WTC11 (cell line): Measurements from ENCODE around the gene KCNIP1. TPM values are rescaled to one million over a fixed set of nuclear protein-coding genes. Genes with fewer than 3 reads are reported as not detected.

Experiments used
- ATAC-seq: fragments of 200-7000 bp; cut with Tn5 transposase; 2 replicates; pipeline ENCODE4 v1.10.0; 2021; ENCODE audit warnings: mild to moderate bottlenecking, moderate library complexity
- CTCF ChIA-PET: fragments of 300-600 bp; sonication (Branson Sonifier 250); formaldehyde crosslinking; loops from one replicate; lab custom pipeline; 2021; ENCODE audit warnings: antibody characterized with exemption; lab: Charles Lee
- POLR2A ChIA-PET: fragments of 350-600 bp; sonication (Branson Sonifier 250); formaldehyde crosslinking; loops from one replicate; lab custom pipeline; 2021; ENCODE audit warnings: antibody characterized with exemption; lab: Charles Lee
- DNase-seq: peaks from one replicate; pipeline ENCODE4 v3.0.0; 2021; ENCODE audit warnings: low spot score
- H3K27ac Mint-ChIP-seq: 2 replicates; pipeline ENCODE4 v1.8.0; 2021; ENCODE audit warnings: mixed read lengths
- H3K27me3 Mint-ChIP-seq: 2 replicates; pipeline ENCODE4 v1.8.0; 2021; ENCODE audit warnings: low read depth, mild to moderate bottlenecking, moderate library complexity, mixed read lengths
- H3K36me3 Mint-ChIP-seq: 2 replicates; pipeline ENCODE4 v1.8.0; 2021; ENCODE audit warnings: mixed read lengths
- H3K4me1 Mint-ChIP-seq: 2 replicates; pipeline ENCODE4 v1.8.0; 2022; ENCODE audit warnings: mixed read lengths
- H3K4me3 Mint-ChIP-seq: 2 replicates; pipeline ENCODE4 v1.8.0; 2021; ENCODE audit warnings: mild to moderate bottlenecking, moderate library complexity, mixed read lengths
- H3K9me3 Mint-ChIP-seq: 2 replicates; pipeline ENCODE4 v1.8.0; 2021; ENCODE audit warnings: mixed read lengths
- ATF1 ChIP-seq: sonication (generic); formaldehyde crosslinking; IDR thresholded peaks from 2 replicates; pipeline ENCODE4 v1.8.1; 2023; ENCODE audit warnings: mild to moderate bottlenecking, moderate library complexity, missing genetic modification reagents
- ESRRA ChIP-seq: sonication (generic); formaldehyde crosslinking; IDR thresholded peaks from 2 replicates; pipeline ENCODE4 v1.8.1; 2022; ENCODE audit warnings: mild to moderate bottlenecking, missing genetic modification reagents, borderline replicate concordance
- GABPB1 ChIP-seq: sonication (generic); formaldehyde crosslinking; IDR thresholded peaks from 2 replicates; pipeline ENCODE4 v1.8.1; 2023; ENCODE audit warnings: mild to moderate bottlenecking, missing genetic modification reagents
- JAZF1 ChIP-seq: fragments of 250-450 bp; sonication (Bioruptor Pico); IDR thresholded peaks from 2 replicates; pipeline ENCODE4 v1.9.0; 2021; ENCODE audit warnings: moderate library complexity, mild to moderate bottlenecking, inconsistent platforms
- KAT7 ChIP-seq: sonication (generic); formaldehyde crosslinking; IDR thresholded peaks from 2 replicates; pipeline ENCODE4 v1.8.1; 2023; ENCODE audit warnings: missing genetic modification reagents, mild to moderate bottlenecking, borderline replicate concordance
- TEAD4 ChIP-seq: sonication (generic); formaldehyde crosslinking; IDR thresholded peaks from 2 replicates; pipeline ENCODE4 v1.8.0; 2022; ENCODE audit warnings: mild to moderate bottlenecking, missing genetic modification reagents
- ZBTB21 ChIP-seq: sonication (generic); formaldehyde crosslinking; IDR thresholded peaks from 2 replicates; pipeline ENCODE4 v1.8.1; 2023; ENCODE audit warnings: mild to moderate bottlenecking, missing genetic modification reagents, borderline replicate concordance
- ZNF232 ChIP-seq: sonication (generic); formaldehyde crosslinking; IDR thresholded peaks from 2 replicates; pipeline ENCODE4 v1.8.0; 2022; ENCODE audit warnings: mild to moderate bottlenecking, missing genetic modification reagents
- ZNF396 ChIP-seq: fragments of 250-450 bp; sonication (Bioruptor Pico); IDR thresholded peaks from 2 replicates; pipeline ENCODE4 v1.8.0; 2021; ENCODE audit warnings: mild to moderate bottlenecking, moderate library complexity, borderline replicate concordance
- total RNA-seq: library from RNA; stranded (reverse); gene quantifications from 3 replicates; pipeline ENCODE4 v1.2.3, GENCODE V29; 2021
- TF ChIP-seq, protein P1 (sequence below): sonication (generic); formaldehyde crosslinking; IDR thresholded peaks from 2 replicates; pipeline ENCODE4 v1.8.0; 2023; ENCODE audit warnings: mild to moderate bottlenecking, missing genetic modification reagents
- TF ChIP-seq, protein P2 (sequence below): sonication (generic); formaldehyde crosslinking; conservative IDR thresholded peaks from 2 replicates; pipeline ENCODE4 v1.8.1; 2023; ENCODE audit warnings: mild to moderate bottlenecking, low read depth, missing genetic modification reagents, moderate library complexity
- TF ChIP-seq, protein P3 (sequence below): sonication (generic); formaldehyde crosslinking; IDR thresholded peaks from 2 replicates; pipeline ENCODE4 v1.8.1; 2022; ENCODE audit warnings: mild to moderate bottlenecking, missing genetic modification reagents, moderate library complexity, borderline replicate concordance
- TF ChIP-seq, protein P4 (sequence below): sonication (generic); formaldehyde crosslinking; IDR thresholded peaks from 2 replicates; pipeline ENCODE4 v1.8.1; 2023; ENCODE audit warnings: mild to moderate bottlenecking, moderate library complexity, missing genetic modification reagents
- TF ChIP-seq, protein P5 (sequence below): sonication (generic); formaldehyde crosslinking; IDR thresholded peaks from 2 replicates; pipeline ENCODE4 v1.8.0; 2022; ENCODE audit warnings: missing genetic modification reagents
- TF ChIP-seq, protein P6 (sequence below): sonication (generic); formaldehyde crosslinking; IDR thresholded peaks from 2 replicates; pipeline ENCODE4 v1.8.1; 2023; ENCODE audit warnings: mild to moderate bottlenecking, missing genetic modification reagents, moderate library complexity

Gene KCNIP1
- total RNA-seq, 1 experiment from 2014 or later, result 0.59 TPM

DNA sequence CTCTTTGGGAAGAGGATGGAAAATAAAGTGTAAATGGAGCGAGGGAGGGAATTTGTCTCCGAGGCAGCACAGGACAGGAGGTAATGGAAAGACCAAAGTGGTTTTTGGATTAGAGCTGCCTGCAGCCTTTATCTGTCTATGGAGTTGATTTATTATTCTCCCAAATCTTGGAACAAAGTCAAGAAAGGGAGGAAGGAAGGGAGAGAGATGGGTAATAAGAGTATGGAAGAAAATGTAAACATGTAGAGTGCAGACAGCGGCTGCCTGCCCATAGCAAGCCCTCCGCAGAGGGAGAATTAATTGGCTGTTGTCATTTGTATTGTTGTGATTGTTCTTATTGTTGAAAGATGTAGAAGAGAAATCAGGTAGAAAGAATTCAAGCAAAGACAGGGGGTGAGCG lies 15.7 kb downstream of the KCNIP1 start:
- H3K36me3 Mint-ChIP-seq, result no peaks in the 10 kb centered on the region; the same call in 1 of the 2 replicates
- no peaks in the 10 kb centered on the region for H3K27me3 Mint-ChIP-seq
- H3K27ac Mint-ChIP-seq, result no peak overlapping the region
- no peak overlapping the region for H3K4me3 Mint-ChIP-seq
- CTCF ChIA-PET, result interaction anchor here (0.8 kb wide), 1 partner anchor 10 kb away, joined by 4 read pairs; no protein-coding TSS in a partner anchor
- peaks cover 8% of the 10 kb centered on the region for H3K4me1 Mint-ChIP-seq
- TF ChIP-seq ESRRA (CRISPR knock-in tag), result no peak
- TF ChIP-seq, protein P1, sequence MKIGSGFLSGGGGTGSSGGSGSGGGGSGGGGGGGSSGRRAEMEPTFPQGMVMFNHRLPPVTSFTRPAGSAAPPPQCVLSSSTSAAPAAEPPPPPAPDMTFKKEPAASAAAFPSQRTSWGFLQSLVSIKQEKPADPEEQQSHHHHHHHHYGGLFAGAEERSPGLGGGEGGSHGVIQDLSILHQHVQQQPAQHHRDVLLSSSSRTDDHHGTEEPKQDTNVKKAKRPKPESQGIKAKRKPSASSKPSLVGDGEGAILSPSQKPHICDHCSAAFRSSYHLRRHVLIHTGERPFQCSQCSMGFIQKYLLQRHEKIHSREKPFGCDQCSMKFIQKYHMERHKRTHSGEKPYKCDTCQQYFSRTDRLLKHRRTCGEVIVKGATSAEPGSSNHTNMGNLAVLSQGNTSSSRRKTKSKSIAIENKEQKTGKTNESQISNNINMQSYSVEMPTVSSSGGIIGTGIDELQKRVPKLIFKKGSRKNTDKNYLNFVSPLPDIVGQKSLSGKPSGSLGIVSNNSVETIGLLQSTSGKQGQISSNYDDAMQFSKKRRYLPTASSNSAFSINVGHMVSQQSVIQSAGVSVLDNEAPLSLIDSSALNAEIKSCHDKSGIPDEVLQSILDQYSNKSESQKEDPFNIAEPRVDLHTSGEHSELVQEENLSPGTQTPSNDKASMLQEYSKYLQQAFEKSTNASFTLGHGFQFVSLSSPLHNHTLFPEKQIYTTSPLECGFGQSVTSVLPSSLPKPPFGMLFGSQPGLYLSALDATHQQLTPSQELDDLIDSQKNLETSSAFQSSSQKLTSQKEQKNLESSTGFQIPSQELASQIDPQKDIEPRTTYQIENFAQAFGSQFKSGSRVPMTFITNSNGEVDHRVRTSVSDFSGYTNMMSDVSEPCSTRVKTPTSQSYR (CRISPR knock-in tag), result no peak
- TF ChIP-seq ATF1 (CRISPR knock-in tag), result no peak
- TF ChIP-seq, protein P2, sequence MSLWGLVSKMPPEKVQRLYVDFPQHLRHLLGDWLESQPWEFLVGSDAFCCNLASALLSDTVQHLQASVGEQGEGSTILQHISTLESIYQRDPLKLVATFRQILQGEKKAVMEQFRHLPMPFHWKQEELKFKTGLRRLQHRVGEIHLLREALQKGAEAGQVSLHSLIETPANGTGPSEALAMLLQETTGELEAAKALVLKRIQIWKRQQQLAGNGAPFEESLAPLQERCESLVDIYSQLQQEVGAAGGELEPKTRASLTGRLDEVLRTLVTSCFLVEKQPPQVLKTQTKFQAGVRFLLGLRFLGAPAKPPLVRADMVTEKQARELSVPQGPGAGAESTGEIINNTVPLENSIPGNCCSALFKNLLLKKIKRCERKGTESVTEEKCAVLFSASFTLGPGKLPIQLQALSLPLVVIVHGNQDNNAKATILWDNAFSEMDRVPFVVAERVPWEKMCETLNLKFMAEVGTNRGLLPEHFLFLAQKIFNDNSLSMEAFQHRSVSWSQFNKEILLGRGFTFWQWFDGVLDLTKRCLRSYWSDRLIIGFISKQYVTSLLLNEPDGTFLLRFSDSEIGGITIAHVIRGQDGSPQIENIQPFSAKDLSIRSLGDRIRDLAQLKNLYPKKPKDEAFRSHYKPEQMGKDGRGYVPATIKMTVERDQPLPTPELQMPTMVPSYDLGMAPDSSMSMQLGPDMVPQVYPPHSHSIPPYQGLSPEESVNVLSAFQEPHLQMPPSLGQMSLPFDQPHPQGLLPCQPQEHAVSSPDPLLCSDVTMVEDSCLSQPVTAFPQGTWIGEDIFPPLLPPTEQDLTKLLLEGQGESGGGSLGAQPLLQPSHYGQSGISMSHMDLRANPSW (CRISPR knock-in tag), result no peak
- no peak for TF ChIP-seq ZBTB21 (CRISPR knock-in tag)
- no peak for TF ChIP-seq ZNF232 (CRISPR knock-in tag)
- TF ChIP-seq JAZF1 (CRISPR knock-in tag), result no peak
- TF ChIP-seq, all 79 proteins: peak for 0
- DNase-seq (no peak), ATAC-seq (no peak)
- peaks cover 3% of the 10 kb centered on the region; the same call in 1 of the 2 replicates for H3K9me3 Mint-ChIP-seq
- POLR2A ChIA-PET, result no interaction called here

DNA sequence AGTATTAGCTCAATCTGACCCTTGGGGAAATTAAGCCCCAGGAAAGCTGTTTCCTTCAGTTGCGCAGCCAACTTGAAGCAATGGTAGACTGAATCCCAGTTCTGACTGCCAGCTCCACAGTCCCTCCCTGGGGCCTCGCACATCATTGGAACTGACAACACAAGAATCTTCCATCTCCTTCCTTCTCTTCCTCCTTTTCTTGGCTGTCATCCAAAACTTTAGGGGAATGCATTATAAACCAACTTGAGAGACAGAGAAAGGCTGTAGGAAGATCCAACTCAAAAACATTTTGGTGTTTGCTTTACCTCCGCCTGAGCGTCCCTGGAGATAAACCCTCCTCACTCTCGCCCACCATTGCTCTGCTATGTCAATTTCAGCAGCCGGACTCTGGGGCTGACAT lies 16.6 kb downstream of the KCNIP1 start:
- ChIA-PET POLR2A (no interaction called here), CTCF (interaction anchor here (0.8 to 1.1 kb wide), 2 partner anchors 11 to 105 kb away, joined by 3 to 4 read pairs; no protein-coding TSS in a partner anchor)
- TF ChIP-seq KAT7 (CRISPR knock-in tag), result no peak
- no peak for TF ChIP-seq JAZF1 (CRISPR knock-in tag)
- no peak for TF ChIP-seq GABPB1 (CRISPR knock-in tag)
- TF ChIP-seq, protein P3, sequence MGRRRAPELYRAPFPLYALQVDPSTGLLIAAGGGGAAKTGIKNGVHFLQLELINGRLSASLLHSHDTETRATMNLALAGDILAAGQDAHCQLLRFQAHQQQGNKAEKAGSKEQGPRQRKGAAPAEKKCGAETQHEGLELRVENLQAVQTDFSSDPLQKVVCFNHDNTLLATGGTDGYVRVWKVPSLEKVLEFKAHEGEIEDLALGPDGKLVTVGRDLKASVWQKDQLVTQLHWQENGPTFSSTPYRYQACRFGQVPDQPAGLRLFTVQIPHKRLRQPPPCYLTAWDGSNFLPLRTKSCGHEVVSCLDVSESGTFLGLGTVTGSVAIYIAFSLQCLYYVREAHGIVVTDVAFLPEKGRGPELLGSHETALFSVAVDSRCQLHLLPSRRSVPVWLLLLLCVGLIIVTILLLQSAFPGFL (CRISPR knock-in tag), result no peak
- no peak for TF ChIP-seq ZNF396 (CRISPR knock-in tag)
- TF ChIP-seq, protein P4, sequence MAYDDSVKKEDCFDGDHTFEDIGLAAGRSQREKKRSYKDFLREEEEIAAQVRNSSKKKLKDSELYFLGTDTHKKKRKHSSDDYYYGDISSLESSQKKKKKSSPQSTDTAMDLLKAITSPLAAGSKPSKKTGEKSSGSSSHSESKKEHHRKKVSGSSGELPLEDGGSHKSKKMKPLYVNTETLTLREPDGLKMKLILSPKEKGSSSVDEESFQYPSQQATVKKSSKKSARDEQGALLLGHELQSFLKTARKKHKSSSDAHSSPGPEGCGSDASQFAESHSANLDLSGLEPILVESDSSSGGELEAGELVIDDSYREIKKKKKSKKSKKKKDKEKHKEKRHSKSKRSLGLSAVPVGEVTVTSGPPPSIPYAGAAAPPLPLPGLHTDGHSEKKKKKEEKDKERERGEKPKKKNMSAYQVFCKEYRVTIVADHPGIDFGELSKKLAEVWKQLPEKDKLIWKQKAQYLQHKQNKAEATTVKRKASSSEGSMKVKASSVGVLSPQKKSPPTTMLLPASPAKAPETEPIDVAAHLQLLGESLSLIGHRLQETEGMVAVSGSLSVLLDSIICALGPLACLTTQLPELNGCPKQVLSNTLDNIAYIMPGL (CRISPR knock-in tag), result no peak
- TF ChIP-seq, protein P5, sequence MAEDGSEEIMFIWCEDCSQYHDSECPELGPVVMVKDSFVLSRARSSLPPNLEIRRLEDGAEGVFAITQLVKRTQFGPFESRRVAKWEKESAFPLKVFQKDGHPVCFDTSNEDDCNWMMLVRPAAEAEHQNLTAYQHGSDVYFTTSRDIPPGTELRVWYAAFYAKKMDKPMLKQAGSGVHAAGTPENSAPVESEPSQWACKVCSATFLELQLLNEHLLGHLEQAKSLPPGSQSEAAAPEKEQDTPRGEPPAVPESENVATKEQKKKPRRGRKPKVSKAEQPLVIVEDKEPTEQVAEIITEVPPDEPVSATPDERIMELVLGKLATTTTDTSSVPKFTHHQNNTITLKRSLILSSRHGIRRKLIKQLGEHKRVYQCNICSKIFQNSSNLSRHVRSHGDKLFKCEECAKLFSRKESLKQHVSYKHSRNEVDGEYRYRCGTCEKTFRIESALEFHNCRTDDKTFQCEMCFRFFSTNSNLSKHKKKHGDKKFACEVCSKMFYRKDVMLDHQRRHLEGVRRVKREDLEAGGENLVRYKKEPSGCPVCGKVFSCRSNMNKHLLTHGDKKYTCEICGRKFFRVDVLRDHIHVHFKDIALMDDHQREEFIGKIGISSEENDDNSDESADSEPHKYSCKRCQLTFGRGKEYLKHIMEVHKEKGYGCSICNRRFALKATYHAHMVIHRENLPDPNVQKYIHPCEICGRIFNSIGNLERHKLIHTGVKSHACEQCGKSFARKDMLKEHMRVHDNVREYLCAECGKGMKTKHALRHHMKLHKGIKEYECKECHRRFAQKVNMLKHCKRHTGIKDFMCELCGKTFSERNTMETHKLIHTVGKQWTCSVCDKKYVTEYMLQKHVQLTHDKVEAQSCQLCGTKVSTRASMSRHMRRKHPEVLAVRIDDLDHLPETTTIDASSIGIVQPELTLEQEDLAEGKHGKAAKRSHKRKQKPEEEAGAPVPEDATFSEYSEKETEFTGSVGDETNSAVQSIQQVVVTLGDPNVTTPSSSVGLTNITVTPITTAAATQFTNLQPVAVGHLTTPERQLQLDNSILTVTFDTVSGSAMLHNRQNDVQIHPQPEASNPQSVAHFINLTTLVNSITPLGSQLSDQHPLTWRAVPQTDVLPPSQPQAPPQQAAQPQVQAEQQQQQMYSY (CRISPR knock-in tag), result no peak
- TF ChIP-seq TEAD4 (CRISPR knock-in tag), result no peak
- TF ChIP-seq, protein P6, sequence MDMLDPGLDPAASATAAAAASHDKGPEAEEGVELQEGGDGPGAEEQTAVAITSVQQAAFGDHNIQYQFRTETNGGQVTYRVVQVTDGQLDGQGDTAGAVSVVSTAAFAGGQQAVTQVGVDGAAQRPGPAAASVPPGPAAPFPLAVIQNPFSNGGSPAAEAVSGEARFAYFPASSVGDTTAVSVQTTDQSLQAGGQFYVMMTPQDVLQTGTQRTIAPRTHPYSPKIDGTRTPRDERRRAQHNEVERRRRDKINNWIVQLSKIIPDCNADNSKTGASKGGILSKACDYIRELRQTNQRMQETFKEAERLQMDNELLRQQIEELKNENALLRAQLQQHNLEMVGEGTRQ, result no peak
- H3K4me3 Mint-ChIP-seq, result no peak overlapping the region
- peaks cover 8% of the 10 kb centered on the region for H3K4me1 Mint-ChIP-seq
- H3K9me3 Mint-ChIP-seq, result peaks cover 3% of the 10 kb centered on the region; the same call in 1 of the 2 replicates
- no peak for ATAC-seq
- H3K27ac Mint-ChIP-seq, result no peak overlapping the region
- DNase-seq, result no peak
- H3K27me3 Mint-ChIP-seq, result no peaks in the 10 kb centered on the region
- no peaks in the 10 kb centered on the region; the same call in 1 of the 2 replicates for H3K36me3 Mint-ChIP-seq
